ENCODE data around the gene PGA5.
"Not testable (repeated sequence)": the region's sequence is repeated elsewhere in the genome, so short reads cannot be mapped to it uniquely, and the experiment has no call there.

The PGA5 gene

GRCh38 chr11:61240875-61241274 is at the start of gene PGA5:
TSS of gene PGA5 (plus strand) at chr11:61241175. CDS start at chr11:61241227, 52 bp downstream.
- not testable (repeated sequence) for DNase-seq (ENCODE audit: low read depth in 2 of 2)

DNA sequence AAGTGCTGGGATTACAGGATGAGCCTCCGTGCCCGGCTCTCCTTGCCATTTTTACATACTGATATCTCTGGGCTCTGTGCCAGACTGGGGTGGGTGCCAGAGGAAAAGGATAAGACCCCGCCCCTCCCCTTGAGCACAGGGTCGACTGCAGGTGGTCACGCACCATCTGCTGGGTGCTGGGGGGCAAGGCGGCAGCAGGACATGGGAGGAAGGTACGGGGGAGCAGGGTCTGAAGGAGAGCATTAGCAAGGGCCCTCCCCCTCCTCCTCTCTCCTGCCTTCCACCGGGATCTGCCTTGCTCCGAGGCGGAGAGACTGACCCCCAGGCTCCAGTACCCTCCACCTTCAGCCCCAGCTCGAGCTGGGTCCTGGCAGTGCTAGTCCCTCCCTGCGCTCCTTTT is 47.4 kb upstream of the PGA5 start:
- DNase-seq (ENCODE audit: low read depth in 2 of 2) = no peak

GRCh38 chr11:61194169-61194671 is 46.8 kb upstream of the PGA5 start:
- no peak for DNase-seq (ENCODE audit: low read depth in 2 of 2)

GRCh38 chr11:61194981-61195695 is 45.8 kb upstream of the PGA5 start:
- no peak for DNase-seq (ENCODE audit: low read depth in 2 of 2)

GRCh38 chr11:61195719-61196118 is 45.3 kb upstream of the PGA5 start:
- DNase-seq (ENCODE audit: low read depth in 2 of 2) = no peak

DNA sequence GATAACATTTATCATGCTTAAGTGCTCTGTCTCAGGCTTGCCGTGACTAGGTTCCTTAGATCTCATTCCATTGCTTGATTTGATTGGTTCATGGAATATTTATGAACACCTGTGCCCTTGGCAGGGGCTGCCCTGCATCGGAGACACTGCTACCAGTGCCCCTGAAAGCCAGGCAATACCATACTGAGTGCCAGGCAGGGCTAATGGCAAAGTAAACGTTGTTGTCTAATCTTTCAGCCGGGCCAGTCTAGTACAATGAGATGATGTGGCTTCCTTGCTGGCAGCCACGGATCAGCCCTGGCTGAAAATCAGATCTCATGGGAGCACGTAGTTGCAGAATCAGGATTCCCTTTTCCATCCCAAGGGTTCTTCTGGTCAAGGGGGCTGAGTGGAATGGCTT is 42.6 kb upstream of the PGA5 start:
- DNase-seq (ENCODE audit: low read depth in 2 of 2) = no peak

DNA sequence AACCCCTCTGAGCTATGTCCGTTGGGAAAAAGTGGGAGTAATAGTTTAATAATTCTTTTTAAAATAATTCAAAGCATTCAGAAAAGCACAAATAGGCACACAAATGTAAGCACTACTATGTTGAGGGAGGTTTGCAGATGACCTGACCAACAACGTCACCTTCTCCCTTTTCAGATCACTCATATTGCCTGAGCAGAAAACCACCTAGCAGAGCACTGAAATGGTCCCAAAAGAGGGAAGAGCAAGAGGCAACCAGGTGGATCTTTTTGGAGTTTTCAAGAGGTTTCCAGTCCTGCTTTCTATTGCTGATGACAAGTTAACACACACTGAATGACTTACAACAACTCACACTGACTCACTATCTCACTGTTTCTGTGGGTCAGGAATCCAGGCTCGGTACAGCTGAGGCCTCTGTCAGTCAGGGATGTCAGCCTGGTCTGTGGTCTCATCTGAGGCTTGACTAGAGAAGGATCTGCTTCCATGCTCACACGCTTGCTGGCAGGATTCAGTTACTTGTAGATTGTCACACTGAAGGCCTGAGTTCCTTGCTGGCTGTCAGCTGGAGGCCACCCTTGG is 41.9 kb upstream of the PGA5 start:
- no peak for DNase-seq (ENCODE audit: low read depth in 2 of 2)

GRCh38 chr11:61201476-61201875 is 39.5 kb upstream of the PGA5 start:
- no peak for DNase-seq (ENCODE audit: low read depth in 2 of 2)

GRCh38 chr11:61202950-61203746 is 37.8 kb upstream of the PGA5 start, which contains the start of gene PGA3:
TSS of gene PGA3 (plus strand) at chr11:61203515. CDS start at chr11:61203565, 50 bp downstream.
- not testable (repeated sequence) for DNase-seq (ENCODE audit: low read depth in 2 of 2)

DNA sequence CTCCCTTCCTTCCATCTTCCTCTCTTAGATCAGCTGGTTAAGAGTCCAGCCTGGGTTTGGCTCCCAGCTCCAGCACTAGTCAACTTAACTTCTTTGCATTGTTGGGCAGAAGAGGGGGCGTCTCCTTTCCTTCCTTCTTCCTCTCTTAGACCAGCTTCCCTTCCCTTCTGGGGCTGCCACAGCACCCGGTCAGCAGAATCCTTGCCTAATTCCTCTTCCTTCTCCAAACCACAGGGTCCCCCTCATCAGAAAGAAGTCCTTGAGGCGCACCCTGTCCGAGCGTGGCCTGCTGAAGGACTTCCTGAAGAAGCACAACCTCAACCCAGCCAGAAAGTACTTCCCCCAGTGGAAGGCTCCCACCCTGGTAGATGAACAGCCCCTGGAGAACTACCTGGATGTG is 37.1 kb upstream of the PGA5 start:
- DNase-seq (ENCODE audit: low read depth in 2 of 2) = not testable (repeated sequence)

GRCh38 chr11:61204502-61205059 is 36.4 kb upstream of the PGA5 start:
- not testable (repeated sequence) for DNase-seq (ENCODE audit: low read depth in 2 of 2)

- DNase-seq (ENCODE audit: low read depth in 2 of 2) = not testable (repeated sequence)
Measured at GRCh38 chr11:61207636-61208310, 33.2 kb upstream of the PGA5 start.

DNA sequence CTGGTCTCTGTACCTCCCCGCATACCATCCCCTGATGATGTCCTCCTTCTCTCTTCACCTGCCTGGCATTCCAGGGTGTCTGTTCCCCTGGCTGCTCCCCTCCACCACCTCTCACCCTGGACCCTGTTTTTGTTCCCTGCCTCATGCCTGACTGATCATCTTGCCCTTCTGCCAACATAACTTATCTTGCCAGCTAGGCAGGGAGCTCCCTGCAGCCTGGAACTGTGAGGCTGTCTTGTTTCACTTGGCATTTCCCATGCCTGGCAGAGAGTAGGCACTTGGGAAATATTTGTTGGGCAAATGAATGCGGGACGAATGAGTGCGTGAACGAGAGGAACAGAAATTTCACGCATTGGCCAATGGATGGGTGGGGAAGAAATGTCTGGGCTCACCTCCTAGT is 30.3 kb upstream of the PGA5 start:
- DNase-seq (ENCODE audit: low read depth in 2 of 2) = not testable (repeated sequence)

DNA sequence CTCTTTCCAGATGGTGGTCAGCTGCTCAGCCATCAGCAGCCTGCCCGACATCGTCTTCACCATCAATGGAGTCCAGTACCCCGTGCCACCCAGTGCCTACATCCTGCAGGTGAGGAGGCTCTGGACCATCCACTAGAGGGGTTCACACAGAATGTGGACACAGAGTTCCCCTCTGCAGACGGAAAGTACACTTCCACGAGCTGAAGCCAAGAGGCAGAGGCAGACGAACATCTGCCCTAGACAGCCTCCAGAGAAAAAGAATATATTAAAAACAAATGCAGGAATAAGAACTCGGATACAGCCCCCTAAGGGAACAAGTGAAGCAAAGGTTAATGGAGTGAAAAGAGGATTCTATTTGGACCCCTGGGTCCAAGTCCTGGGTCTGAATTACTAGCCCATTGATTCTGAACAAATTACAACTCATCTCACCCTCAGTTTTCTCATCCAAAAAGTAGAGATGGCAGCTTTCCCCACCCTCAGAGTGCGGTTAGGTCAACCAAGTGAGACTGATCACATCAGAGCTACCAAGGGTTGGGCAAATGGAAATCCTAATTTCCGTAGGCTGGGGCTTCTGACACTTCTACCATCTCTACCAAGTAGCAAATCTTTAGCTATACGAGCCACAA is 29.5 kb upstream of the PGA5 start:
- DNase-seq (ENCODE audit: low read depth in 2 of 2) = not testable (repeated sequence)

- not testable (repeated sequence) for DNase-seq (ENCODE audit: low read depth in 2 of 2)
Measured at GRCh38 chr11:61212202-61212601, 28.8 kb upstream of the PGA5 start.

DNA sequence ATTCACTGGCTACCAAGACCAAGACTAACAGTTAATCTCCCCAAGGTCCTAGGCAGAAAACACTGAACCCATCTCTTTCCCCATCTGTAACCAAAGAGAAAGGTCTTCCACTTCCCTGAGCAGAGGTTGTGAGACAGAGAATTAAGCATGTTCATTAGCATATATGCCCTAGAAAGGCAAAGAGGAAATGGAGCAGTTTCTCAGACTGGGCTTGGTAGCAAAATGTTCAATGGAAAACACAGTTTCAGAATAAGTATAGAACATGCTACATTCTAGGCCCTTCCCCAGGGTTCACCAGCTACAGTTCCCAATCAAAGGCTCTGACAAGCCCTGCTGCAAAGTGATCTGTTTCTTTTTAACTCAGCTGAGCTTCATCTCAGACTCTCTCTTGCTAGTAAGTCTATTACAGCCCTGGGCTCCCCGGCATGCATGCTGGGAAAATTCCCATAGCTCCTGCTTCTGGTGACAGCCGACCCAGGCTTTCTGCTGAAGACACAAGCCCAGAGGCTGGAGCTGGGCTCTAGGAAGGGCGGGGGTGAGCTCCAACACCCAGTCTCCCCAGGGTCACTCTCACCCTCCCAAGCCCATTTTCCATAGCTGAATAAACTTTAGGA is 27.2 kb upstream of the PGA5 start:
- not testable (repeated sequence) for DNase-seq (ENCODE audit: low read depth in 2 of 2)

DNA sequence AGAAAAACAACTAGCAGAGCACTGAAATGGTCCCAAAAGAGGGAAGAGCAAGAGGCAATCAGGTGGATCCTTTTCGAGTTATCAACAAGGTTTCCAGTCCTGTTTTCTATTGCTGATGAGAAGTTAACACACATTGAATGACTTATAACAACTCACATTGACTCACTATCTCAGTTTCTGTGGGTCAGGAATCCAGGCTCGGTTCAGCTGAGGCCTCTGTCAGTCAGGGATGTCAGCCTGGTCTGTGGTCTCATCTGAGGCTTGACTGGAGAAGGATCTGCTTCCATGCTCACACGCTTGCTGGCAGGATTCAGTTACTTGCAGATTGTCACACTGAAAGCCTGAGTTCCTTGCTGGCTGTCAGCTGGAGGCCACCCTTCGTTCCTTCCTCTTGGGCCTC is 22.7 kb upstream of the PGA5 start:
- DNase-seq (ENCODE audit: low read depth in 2 of 2) = not testable (repeated sequence)

GRCh38 chr11:61219016-61219415 is 22.0 kb upstream of the PGA5 start:
- DNase-seq (ENCODE audit: low read depth in 2 of 2) = not testable (repeated sequence)

DNA sequence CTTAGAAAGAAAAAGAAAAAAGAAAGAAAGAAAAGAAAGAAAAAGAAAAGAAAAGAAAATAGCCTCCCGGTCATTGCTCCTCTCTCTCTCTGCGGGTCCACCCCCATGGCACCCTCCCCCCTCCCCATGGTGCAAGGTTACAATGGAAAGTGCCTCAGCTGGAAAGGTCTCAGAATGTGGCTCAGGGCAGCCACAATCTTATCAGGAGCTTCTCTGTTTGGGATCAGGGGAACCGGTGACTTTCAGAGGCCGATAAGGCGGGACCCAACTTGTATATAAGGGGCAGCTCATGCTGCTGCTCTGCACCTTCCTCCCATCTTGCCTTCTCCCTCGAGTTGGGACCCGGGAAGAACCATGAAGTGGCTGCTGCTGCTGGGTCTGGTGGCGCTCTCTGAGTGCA is 18.9 kb upstream of the PGA5 start, which contains the start of gene PGA4:
Gene PGA4 (plus strand): TSS at position 301 of the 400 bp plus-strand sequence. CDS start 54 bp downstream, at position 355.
- DNase-seq (ENCODE audit: low read depth in 2 of 2) = not testable (repeated sequence)

DNA sequence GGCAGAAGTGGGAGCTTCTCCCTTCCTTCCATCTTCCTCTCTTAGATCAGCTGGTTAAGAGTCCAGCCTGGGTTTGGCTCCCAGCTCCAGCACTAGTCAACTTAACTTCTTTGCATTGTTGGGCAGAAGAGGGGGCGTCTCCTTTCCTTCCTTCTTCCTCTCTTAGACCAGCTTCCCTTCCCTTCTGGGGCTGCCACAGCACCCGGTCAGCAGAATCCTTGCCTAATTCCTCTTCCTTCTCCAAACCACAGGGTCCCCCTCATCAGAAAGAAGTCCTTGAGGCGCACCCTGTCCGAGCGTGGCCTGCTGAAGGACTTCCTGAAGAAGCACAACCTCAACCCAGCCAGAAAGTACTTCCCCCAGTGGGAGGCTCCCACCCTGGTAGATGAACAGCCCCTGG is 18.3 kb upstream of the PGA5 start:
- not testable (repeated sequence) for DNase-seq (ENCODE audit: low read depth in 2 of 2)
